ENCODE data around the gene S100A5.
"Not testable (repeated sequence)": the region's sequence is repeated elsewhere in the genome, so short reads cannot be mapped to it uniquely, and the experiment has no call there.

S100A5 gene

GRCh38 chr1:153532769-153533599 lies 7.8 kb downstream of the S100A5 start:
- peak; percentile 86 to 90 for DNase-seq

GRCh38 chr1:153532181-153532580 lies 8.6 kb downstream of the S100A5 start:
- peak in 1 of 2 experiments; percentile 44 for DNase-seq

GRCh38 chr1:153531638-153532037 lies 9.1 kb downstream of the S100A5 start:
- DNase-seq, result no peak

- DNase-seq, result no peak
Measured at GRCh38 chr1:153527683-153528040, 13.1 kb downstream of the S100A5 start.

- no peak for DNase-seq
Measured at GRCh38 chr1:153527023-153527682, 13.6 kb downstream of the S100A5 start.

GRCh38 chr1:153526132-153526543 lies 14.6 kb downstream of the S100A5 start:
- no peak for DNase-seq

- no peak for DNase-seq
Measured at GRCh38 chr1:153525088-153525728, 15.5 kb downstream of the S100A5 start.

GRCh38 chr1:153522353-153523048 lies 18.2 kb downstream of the S100A5 start:
- not testable (repeated sequence) for DNase-seq

- not testable (repeated sequence) for DNase-seq
Measured at GRCh38 chr1:153521808-153522207, 18.9 kb downstream of the S100A5 start.

- no peak for DNase-seq
Measured at GRCh38 chr1:153520818-153521476, 19.8 kb downstream of the S100A5 start.

- DNase-seq, result not testable (repeated sequence)
Measured at GRCh38 chr1:153520137-153520691, 20.5 kb downstream of the S100A5 start.

GRCh38 chr1:153519242-153519641 lies 21.5 kb downstream of the S100A5 start:
- DNase-seq, result no peak

- no peak for DNase-seq
Measured at GRCh38 chr1:153515504-153516394, 25.0 kb downstream of the S100A5 start.

- DNase-seq, result no peak
Measured at GRCh38 chr1:153513666-153514065, 27.1 kb downstream of the S100A5 start.

GRCh38 chr1:153513023-153513422 lies 27.7 kb downstream of the S100A5 start:
- DNase-seq, result no peak

GRCh38 chr1:153510984-153511410 lies 29.7 kb downstream of the S100A5 start:
- DNase-seq, result peak; percentile 86 to 89

GRCh38 chr1:153509729-153510354 lies 30.9 kb downstream of the S100A5 start:
- DNase-seq, result peak; percentile 78 to 83

- DNase-seq, result no peak
Measured at GRCh38 chr1:153509036-153509435, 31.7 kb downstream of the S100A5 start.

GRCh38 chr1:153507926-153508583 lies 32.7 kb downstream of the S100A5 start:
- DNase-seq, result no peak

- no peak for DNase-seq
Measured at GRCh38 chr1:153506831-153507413, 33.8 kb downstream of the S100A5 start.

All from activated CD4-positive, alpha-beta T cell treated with anti-CD3 and anti-CD28 coated beads, Interleukin-2, amount 50 U/mL, for 48 hours (primary cell).